ENCODE results near the gene SLIT1.
A peak's percentile ranks its signal among the peaks of the same experiment; 100 is the strongest.

SLIT1 gene

GRCh38 chr10:97185326-97186058, at the start of gene SLIT1:
Gene SLIT1 (minus strand): TSS chr10:97185959. CDS start chr10:97185674, 285 bp downstream.
- no peak for DNase-seq

- DNase-seq, result no peak
Measured at GRCh38 chr10:97235353-97235752, 49.6 kb upstream of the SLIT1 start.

GRCh38 chr10:97234400-97234799, 48.6 kb upstream of the SLIT1 start:
- no peak for DNase-seq

GRCh38 chr10:97230146-97230545, 44.4 kb upstream of the SLIT1 start:
- no peak for DNase-seq

DNA sequence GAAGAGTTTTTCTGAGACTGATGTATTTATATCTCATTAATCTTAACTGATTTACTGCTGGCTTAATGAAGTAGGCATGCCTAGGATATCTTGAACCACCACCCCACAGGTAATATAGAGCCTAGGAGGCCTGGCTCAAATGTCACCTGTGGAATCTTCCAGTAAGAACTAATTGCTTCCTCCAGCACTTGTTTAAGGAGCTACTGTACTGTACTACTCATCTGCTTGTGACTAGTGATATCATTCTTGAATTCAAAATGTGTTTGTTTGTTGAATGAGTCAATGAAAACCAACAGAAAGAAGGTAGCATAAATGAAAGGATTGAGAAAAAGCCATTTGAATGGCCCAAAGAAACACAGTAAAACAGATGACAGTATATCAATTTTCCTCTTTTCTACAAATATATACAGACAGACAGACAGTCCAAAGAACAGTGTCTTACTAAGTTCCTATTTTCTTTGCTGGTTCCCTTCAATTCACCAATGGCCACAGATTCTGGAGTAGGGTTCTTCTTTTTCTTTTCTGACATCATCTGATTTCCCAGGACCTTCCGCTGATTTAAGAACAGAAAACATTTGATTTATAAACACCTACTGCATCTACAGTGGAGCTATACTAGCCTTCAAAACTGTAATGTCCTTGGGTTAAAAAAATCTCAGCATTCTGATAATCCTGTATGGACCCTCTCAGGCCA, 43.7 kb upstream of the SLIT1 start:
- DNase-seq, result no peak

DNA sequence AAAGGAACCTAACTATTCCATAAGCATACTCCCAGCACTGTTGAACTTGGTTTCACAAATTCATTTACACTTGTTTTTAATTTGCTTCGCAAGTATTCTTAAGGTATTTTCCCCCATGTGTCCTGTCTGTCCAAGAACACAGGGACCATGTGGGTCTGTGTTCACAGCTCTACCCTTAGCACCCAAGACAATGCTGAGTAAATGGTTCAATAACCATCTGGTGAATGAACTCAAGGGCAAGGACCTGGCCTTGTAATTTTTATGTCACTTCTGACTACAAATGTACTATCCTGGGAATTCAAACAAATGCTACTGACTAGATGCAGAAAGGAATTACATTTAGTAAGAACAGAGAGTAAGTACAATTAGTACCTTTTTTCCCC, 43.0 kb upstream of the SLIT1 start:
- no peak for DNase-seq

GRCh38 chr10:97228130-97228774, 42.5 kb upstream of the SLIT1 start:
- DNase-seq, result no peak

- no peak for DNase-seq
Measured at GRCh38 chr10:97226398-97226797, 40.6 kb upstream of the SLIT1 start.

DNA sequence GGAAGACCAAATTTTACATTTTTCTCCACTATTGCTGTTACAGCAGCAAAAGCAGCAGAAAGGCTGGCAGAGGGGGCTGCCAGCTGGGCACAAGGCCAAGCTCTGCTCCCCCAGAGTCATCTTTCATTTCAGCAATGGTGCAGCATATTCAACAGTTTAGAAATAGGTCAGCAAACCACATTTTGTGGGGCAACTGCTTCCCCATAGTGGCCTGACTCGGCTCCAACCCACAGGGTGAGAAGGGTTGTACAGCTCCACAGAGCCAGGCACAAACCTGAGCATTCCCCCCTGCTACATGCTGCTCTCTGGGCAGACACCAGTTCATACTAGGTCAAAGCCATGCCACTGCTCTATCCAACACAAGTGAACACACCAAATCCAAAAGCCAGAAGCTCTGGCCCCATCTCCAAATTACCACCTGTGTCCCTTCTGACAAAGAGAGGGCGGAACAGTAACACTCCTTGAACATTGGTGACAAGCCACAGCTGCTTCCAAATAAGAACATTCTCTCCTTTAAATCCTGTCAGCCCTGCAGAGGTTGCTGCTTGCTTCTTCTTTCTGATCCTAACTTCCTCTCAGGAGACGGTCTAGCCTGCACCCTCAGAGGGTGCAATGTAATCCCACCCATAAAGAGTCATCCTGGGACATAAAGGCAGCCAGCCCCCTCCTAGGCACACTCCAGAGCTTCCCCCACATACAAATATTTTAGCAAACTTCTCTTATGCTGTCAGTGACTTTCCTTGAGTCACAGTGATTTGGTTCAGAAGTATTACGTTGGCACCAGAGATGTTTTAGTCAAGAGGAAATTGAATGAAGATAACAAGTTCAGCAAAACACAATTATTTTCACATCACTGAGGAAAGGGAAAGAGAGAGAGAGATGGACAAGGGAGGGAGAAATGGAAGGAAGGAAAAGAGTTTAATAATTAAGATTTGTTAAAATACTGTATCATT, 39.0 kb upstream of the SLIT1 start:
- no peak for DNase-seq

GRCh38 chr10:97222326-97222961, 36.7 kb upstream of the SLIT1 start:
- no peak for DNase-seq

- DNase-seq, result no peak
Measured at GRCh38 chr10:97220355-97220754, 34.6 kb upstream of the SLIT1 start.

DNA sequence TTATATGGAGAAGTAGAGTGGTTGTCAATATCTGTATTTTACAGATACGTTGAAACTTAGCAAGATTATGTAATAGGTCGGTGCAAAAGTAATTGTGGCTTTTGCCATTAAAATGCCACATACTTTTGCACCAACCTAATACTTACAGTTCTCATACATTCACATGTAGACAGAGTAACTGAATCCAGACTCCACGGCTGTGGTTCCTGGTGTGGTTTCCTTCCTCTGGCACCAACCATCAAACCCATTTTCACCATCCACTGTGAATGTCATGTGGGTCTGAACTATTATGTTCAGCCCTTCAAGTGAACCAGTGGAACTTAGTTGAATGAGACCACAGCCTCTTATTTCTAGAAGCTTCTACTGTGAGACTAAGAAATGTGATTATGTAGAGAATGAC, 31.5 kb upstream of the SLIT1 start:
- DNase-seq, result no peak

DNA sequence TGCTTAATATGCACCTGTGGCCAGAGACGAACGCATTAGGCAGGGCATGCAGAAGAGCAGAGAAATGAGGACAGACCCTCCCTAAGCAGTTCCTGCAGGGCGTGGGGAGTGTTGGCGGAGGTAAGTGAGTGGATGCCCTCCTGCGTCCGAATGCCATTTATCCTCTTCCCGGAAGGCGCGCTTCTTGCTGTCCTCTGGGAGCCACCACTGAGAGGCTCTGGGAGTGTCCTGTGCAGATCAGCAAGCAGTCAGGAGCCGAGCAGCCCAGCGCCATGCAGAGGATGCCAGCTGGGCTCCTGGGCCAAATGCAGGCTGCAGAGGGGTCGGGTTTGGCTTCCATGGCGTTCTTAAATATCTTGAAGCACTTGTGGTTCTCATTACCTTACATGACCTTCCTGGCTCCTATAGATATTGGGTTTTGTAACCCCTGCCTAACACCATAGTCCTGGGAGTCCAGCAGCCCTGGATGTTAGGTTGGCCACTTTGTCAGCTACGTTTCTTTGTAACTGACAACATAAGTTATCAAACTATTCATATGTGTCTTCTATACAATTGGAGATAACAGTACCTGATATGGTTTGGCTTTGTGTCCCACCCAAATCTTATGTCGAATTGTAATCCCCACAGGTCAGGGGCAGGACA, 30.0 kb upstream of the SLIT1 start:
- DNase-seq, result no peak

- DNase-seq, result no peak
Measured at GRCh38 chr10:97213431-97213830, 27.7 kb upstream of the SLIT1 start.

DNA sequence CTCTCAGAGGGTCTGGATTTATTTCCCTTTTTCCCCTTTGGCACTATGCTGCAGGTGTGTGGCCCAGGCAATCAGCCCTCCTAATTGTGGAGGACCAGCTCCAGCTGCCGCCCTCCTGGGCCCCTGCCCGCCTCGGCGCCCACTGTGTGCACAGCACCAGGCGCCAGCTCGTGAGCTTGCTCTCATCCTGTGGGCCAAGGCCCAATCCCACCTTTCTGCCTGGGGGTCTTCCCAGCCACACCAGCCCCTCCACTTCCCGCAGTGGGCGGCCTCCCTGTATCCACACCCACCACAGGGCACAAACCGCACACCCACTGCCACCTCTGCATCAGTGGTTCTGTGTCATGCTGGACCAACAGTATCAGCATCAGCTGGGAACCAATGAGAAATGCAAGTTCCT, 25.5 kb upstream of the SLIT1 start:
- no peak for DNase-seq

- DNase-seq, result peak in 1 of 2 experiments; percentile 43
Measured at GRCh38 chr10:97210543-97210960, 24.8 kb upstream of the SLIT1 start.

DNA sequence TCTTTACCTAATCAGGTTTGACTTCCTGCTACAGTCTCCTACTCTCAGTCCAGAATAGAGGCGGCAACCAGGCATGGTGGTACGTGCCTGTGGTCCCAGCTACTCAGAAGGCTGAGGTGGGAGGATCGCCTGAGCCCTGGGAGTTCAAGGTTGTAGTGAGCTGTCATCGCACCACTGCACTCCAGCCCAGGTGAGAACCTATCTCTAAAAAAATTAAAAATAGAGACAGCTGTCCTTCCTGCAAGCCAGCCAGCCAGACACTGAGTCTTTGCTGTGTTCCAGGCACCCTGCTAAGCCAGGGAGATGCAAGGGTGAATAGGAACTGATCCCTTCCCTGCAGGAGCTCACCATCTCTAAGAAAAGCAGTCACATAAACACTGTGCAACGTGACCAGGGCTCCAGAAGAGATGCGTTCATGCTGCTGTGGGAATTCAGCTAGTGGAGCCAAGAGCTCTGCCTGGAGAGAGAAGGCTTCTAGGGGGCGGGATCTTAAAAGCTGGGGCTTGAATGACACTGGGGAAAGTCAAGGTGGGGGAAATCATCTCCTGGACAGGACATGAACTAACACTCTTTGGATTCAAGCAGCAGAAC, 22.1 kb upstream of the SLIT1 start:
- no peak for DNase-seq

DNA sequence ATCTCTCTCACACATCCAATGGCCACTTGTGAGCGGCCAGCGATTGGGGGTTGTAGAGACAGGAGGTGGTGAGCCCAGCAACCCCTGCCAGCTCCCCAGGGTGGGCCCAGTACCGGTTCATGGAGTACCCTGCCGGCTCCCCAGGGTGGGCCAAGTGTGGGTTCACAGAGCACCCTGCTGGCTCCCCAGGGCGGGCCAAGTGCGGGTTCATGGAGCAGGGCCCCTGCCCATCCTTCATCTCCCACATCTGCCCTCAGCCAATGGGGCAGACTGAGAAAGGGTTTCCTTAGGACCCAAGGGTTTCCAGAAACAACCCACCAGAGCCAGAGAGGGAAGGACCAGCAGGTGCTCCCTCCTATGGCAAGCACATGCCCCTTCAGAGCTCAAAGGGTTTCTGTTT, 21.4 kb upstream of the SLIT1 start:
- DNase-seq, result no peak

DNA sequence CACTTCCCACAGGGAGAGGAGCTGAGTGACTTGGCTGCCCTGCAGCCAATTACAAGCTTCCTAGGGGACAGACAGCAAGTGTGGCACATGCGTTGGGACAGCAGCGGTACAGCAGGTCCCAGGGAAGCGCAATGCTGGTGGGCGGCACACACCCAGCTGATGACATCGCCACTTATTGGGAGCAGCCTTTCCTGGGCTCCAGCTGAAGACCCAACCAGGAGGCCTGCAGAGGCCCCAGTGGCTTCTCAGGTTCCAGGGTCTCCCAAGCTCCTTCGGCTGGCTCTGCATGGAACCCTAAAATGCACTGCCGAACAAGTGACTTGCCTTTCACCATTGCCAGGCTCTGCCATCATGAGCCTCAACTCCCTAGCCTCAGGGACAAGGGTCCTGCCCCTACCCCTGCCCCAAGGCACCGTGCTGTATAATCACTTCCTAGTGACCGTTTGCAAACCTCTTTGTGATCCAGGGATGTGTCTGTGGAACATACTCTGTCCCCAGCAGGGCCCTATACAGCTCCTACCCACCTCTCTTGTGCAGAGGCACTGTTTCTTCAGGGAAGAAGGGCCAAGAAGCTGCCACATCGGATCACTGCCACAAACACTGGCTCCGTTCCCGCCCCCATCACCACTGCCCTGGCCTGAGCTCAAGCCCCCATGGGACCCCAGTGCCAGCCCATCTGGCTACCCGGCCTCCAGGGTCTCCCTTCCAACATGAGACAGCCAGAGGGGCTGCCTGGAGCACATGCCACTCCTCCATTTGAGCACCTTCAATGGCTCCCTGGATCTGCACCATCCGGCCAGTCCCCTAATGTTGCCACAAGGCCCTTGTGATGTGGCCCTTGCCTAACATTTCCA, 19.3 kb upstream of the SLIT1 start:
- DNase-seq, result no peak

- no peak for DNase-seq
Measured at GRCh38 chr10:97203220-97203619, 17.5 kb upstream of the SLIT1 start.

- no peak for DNase-seq
Measured at GRCh38 chr10:97200616-97201015, 14.9 kb upstream of the SLIT1 start.
